GM23338 (cell line): ENCODE measurements around the gene FAM171A1. TPM values are rescaled to one million over a fixed set of nuclear protein-coding genes. Genes with fewer than 3 reads are reported as not detected.
A peak's percentile ranks its signal among the peaks of the same experiment; 100 is the strongest.

Source experiments
- ATAC-seq: fragments of 200-7000 bp; cut with Tn5 transposase; 3 replicates; pipeline ENCODE4 v1.9.1; 2020
- DNase-seq: peaks from one replicate; pipeline ENCODE4 v3.0.0-alpha.2; 2015; ENCODE audit warnings: low spot score
- H2AFZ ChIP-seq: fragments of 200-600 bp; sonication (generic); 2 replicates; pipeline ENCODE4 v1.8.0; 2016; ENCODE audit warnings: antibody characterized with exemption, mild to moderate bottlenecking, moderate library complexity
- H3F3A ChIP-seq: fragments of 200-600 bp; sonication (generic); replicated peaks from 2 replicates; pipeline ENCODE4 v1.8.0; 2017; ENCODE audit warnings: antibody characterized with exemption, mixed run types, low read depth
- H3K27ac ChIP-seq: fragments of 200-600 bp; sonication (generic); 2 replicates; pipeline ENCODE4 v1.6.1; 2016; ENCODE audit warnings: low read depth
- H3K27me3 ChIP-seq: fragments of 200-600 bp; sonication (generic); 2 replicates; pipeline ENCODE4 v1.8.0; 2016; ENCODE audit warnings: mild to moderate bottlenecking, mixed run types, moderate library complexity; ENCODE audit not compliant: insufficient read depth
- H3K36me3 ChIP-seq: fragments of 200-600 bp; sonication (generic); 2 replicates; pipeline ENCODE4 v1.8.0; 2016; ENCODE audit warnings: mild to moderate bottlenecking; ENCODE audit not compliant: insufficient read depth
- H3K4me1 ChIP-seq: fragments of 200-600 bp; sonication (generic); 2 replicates; pipeline ENCODE4 v1.8.0; 2016; ENCODE audit warnings: mild to moderate bottlenecking, moderate library complexity; ENCODE audit not compliant: insufficient read depth
- H3K4me2 ChIP-seq: fragments of 200-600 bp; sonication (generic); 2 replicates; pipeline ENCODE4 v1.7.1; 2017; ENCODE audit warnings: mixed run types
- H3K4me3 ChIP-seq: fragments of 200-600 bp; sonication (generic); 2 replicates; pipeline ENCODE4 v1.6.1; 2016; ENCODE audit warnings: mixed run types
- H3K79me2 ChIP-seq: fragments of 200-600 bp; sonication (generic); replicated peaks from 2 replicates; pipeline ENCODE4 v1.8.0; 2017; ENCODE audit warnings: mild to moderate bottlenecking; ENCODE audit not compliant: insufficient read depth
- H3K9me2 ChIP-seq: fragments of 200-600 bp; sonication (generic); 2 replicates; pipeline ENCODE4 v1.8.0; 2017; ENCODE audit not compliant: insufficient read depth
- H4K20me1 ChIP-seq: fragments of 200-600 bp; sonication (generic); replicated peaks from 2 replicates; pipeline ENCODE4 v1.8.0; 2017; ENCODE audit warnings: mild to moderate bottlenecking; ENCODE audit not compliant: insufficient read depth
- H3K27ac Mint-ChIP-seq: 2 replicates; pipeline ENCODE4 v1.8.0; 2020; ENCODE audit warnings: inconsistent platforms, mild to moderate bottlenecking, moderate library complexity, mixed read lengths
- H3K27me3 Mint-ChIP-seq: 3 replicates; pipeline ENCODE4 v1.8.0; 2022; ENCODE audit warnings: low read depth, mild to moderate bottlenecking, moderate library complexity, mixed read lengths, inconsistent platforms; ENCODE audit not compliant: insufficient read depth, poor library complexity
- H3K36me3 Mint-ChIP-seq: 3 replicates; pipeline ENCODE4 v1.8.0; 2021; ENCODE audit warnings: low read depth, mild to moderate bottlenecking, inconsistent platforms, moderate library complexity, mixed read lengths
- H3K4me1 Mint-ChIP-seq: 3 replicates; pipeline ENCODE4 v1.8.0; 2020; ENCODE audit warnings: mild to moderate bottlenecking, inconsistent platforms, mixed read lengths
- H3K4me3 Mint-ChIP-seq: 3 replicates; pipeline ENCODE4 v1.8.0; 2021; ENCODE audit warnings: moderate library complexity, mild to moderate bottlenecking, inconsistent platforms, mixed read lengths
- H3K9me3 Mint-ChIP-seq: 3 replicates; pipeline ENCODE4 v1.8.0; 2020; ENCODE audit warnings: moderate library complexity, mild to moderate bottlenecking, inconsistent platforms, mixed read lengths
- CREB1 ChIP-seq: fragments of 250-450 bp; sonication (Bioruptor Pico); IDR thresholded peaks from 2 replicates; pipeline ENCODE4 v1.5.0; 2020; ENCODE audit warnings: low read depth, mild to moderate bottlenecking, moderate library complexity
- CTCF ChIP-seq, 2 experiments: fragments of 200-600 bp in 1 of 2; sonication (generic) in 1 of 2; conservative IDR thresholded peaks; 2 replicates each; pipeline versions ENCODE4 v1.5.1 to v1.6.1; 2016 to 2017; ENCODE audit warnings: antibody characterized with exemption in 2 of 2, low read depth in 2 of 2, mild to moderate bottlenecking in 2 of 2, moderate library complexity in 1 of 2
- ETS1 ChIP-seq: IDR thresholded peaks from 2 replicates; pipeline ENCODE4 v1.6.1; 2016; ENCODE audit warnings: antibody characterized with exemption
- EZH2 ChIP-seq: fragments of 200-600 bp; sonication (generic); IDR thresholded peaks from one replicate; pipeline ENCODE4 v1.8.0; 2017; ENCODE audit warnings: antibody characterized with exemption, mild to moderate bottlenecking, low read depth; ENCODE audit not compliant: unreplicated experiment
- EZH2phosphoT487 ChIP-seq: fragments of 200-600 bp; sonication (generic); IDR thresholded peaks from one replicate; pipeline ENCODE4 v1.8.1; 2018; ENCODE audit warnings: antibody characterized with exemption; ENCODE audit not compliant: unreplicated experiment
- JUNB ChIP-seq: IDR thresholded peaks from one replicate; pipeline ENCODE4 v1.6.1; 2016; ENCODE audit warnings: antibody characterized with exemption; ENCODE audit not compliant: unreplicated experiment
- NANOG ChIP-seq: IDR thresholded peaks from 2 replicates; pipeline ENCODE4 v1.6.1; 2016; ENCODE audit warnings: antibody characterized with exemption, borderline replicate concordance
- POLR2AphosphoS5 ChIP-seq: IDR thresholded peaks from 2 replicates; pipeline ENCODE4 v1.6.1; 2016; ENCODE audit warnings: antibody characterized with exemption, low read depth
- STAT1 ChIP-seq: IDR thresholded peaks from one replicate; pipeline ENCODE4 v1.6.1; 2016; ENCODE audit warnings: antibody characterized with exemption; ENCODE audit not compliant: unreplicated experiment
- ZNF114 ChIP-seq: fragments of 250-450 bp; sonication (Bioruptor Pico); IDR thresholded peaks from 2 replicates; pipeline ENCODE4 v1.5.0; 2020; ENCODE audit warnings: mild to moderate bottlenecking, moderate library complexity
- ZNF331 ChIP-seq: fragments of 250-450 bp; sonication (Bioruptor Pico); IDR thresholded peaks from 2 replicates; pipeline ENCODE4 v1.5.0; 2020; ENCODE audit warnings: low read depth, mild to moderate bottlenecking, moderate library complexity
- ZNF462 ChIP-seq: fragments of 250-450 bp; sonication (Bioruptor Pico); IDR thresholded peaks from 2 replicates; pipeline ENCODE4 v1.5.0; 2020; ENCODE audit warnings: mild to moderate bottlenecking, moderate library complexity
- polyA plus RNA-seq: library from polyadenylated mRNA; unstranded; fragments of >200 nt; fragmentation: Nextera tagmentation; extraction: Ambion mirVana; gene quantifications from 2 replicates; pipeline ENCODE4 v1.2.1, GENCODE V29; 2016
- total RNA-seq: library from RNA; depleted of rRNA; stranded (reverse); fragments of >200 nt; shearing (Covaris generic); gene quantifications from 2 replicates; pipeline ENCODE4 v1.2.3, GENCODE V29; 2014
- TF ChIP-seq, protein P1 (sequence below): IDR thresholded peaks from one replicate; pipeline ENCODE4 v1.6.1; 2018; ENCODE audit warnings: antibody characterized with exemption; ENCODE audit not compliant: unreplicated experiment

FAM171A1 gene
- total and polyA plus RNA-seq, 2 experiments from 2014 or later = 11.3 to 32.2 TPM

DNA sequence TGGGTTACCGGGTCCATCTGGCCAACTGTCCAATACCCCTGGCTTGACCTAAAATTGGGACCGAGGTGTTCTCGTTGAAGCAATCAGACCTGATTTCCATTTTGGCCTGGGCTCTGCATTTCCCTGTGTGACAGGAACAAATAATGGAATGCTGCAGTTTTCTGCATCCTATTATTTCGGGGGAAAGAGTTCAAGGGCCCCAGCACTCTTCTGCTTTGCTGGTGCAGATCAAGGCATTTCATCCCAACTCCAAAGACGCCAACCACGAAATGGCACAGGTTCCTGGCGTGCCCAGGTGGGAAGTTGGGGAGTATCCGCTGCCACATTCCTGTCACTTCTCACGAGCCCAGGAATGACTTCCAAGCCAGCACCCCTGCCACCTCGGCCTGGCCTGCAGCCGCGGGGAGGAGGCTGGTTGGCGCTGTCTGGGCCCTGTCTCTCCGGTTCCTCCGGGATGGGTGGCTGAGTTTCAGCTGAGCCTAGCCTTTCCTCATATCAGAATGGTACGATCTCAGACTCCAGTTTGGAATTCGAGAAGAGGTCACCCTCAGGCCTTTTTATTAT, 56.5 kb downstream of the FAM171A1 start:
- Histone ChIP-seq H3K79me2 (no peaks in the 10 kb centered on the region), H3K4me1 (peaks cover 15% of the 10 kb centered on the region; the same call in 1 of the 2 replicates), H3K36me3 (no peaks in the 10 kb centered on the region), H3K4me3 (no peak overlapping the region), H3K27ac (0 out of 2 replicates have a peak overlapping the region, but pooled peaks have one; percentile 59), H4K20me1 (no peaks in the 10 kb centered on the region; the same call in 1 of the 2 replicates), H3K9me2 (no peaks in the 10 kb centered on the region), H3K4me2 (no peak overlapping the region), H3K27me3 (no peaks in the 10 kb centered on the region), H2AFZ (no peak overlapping the region), H3F3A (no peaks in the 10 kb centered on the region)
- no peaks in the 10 kb centered on the region; the same call in 2 of the 3 replicates for H3K36me3 Mint-ChIP-seq
- TF ChIP-seq STAT1 (no peak), EZH2phosphoT487 (no peak), EZH2 (no peak), NANOG (no peak), POLR2AphosphoS5 (no peak), JUNB (no peak), ZNF462 (CRISPR knock-in tag) (no peak), ZNF114 (CRISPR knock-in tag) (no peak), CREB1 (CRISPR knock-in tag) (no peak), ZNF331 (no peak), ETS1 (no peak), CTCF (conservative IDR thresholded peaks at IDR 0.05; ENCODE audit: low read depth in 2 of 2) (no peak)
- TF ChIP-seq, protein P1, sequence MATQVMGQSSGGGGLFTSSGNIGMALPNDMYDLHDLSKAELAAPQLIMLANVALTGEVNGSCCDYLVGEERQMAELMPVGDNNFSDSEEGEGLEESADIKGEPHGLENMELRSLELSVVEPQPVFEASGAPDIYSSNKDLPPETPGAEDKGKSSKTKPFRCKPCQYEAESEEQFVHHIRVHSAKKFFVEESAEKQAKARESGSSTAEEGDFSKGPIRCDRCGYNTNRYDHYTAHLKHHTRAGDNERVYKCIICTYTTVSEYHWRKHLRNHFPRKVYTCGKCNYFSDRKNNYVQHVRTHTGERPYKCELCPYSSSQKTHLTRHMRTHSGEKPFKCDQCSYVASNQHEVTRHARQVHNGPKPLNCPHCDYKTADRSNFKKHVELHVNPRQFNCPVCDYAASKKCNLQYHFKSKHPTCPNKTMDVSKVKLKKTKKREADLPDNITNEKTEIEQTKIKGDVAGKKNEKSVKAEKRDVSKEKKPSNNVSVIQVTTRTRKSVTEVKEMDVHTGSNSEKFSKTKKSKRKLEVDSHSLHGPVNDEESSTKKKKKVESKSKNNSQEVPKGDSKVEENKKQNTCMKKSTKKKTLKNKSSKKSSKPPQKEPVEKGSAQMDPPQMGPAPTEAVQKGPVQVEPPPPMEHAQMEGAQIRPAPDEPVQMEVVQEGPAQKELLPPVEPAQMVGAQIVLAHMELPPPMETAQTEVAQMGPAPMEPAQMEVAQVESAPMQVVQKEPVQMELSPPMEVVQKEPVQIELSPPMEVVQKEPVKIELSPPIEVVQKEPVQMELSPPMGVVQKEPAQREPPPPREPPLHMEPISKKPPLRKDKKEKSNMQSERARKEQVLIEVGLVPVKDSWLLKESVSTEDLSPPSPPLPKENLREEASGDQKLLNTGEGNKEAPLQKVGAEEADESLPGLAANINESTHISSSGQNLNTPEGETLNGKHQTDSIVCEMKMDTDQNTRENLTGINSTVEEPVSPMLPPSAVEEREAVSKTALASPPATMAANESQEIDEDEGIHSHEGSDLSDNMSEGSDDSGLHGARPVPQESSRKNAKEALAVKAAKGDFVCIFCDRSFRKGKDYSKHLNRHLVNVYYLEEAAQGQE = no peak
- H3K27me3 Mint-ChIP-seq = peaks cover 9% of the 10 kb centered on the region
- DNase-seq (no peak), ATAC-seq (no peak)
- no peaks in the 10 kb centered on the region for H3K9me3 Mint-ChIP-seq
- H3K4me1 Mint-ChIP-seq = peaks cover 42% of the 10 kb centered on the region
- H3K27ac Mint-ChIP-seq = no peak overlapping the region
- no peak overlapping the region for H3K4me3 Mint-ChIP-seq
